H9 (cell line): ENCODE results near the gene CWC25. TPM values are rescaled to one million over a fixed set of nuclear protein-coding genes. Genes with fewer than 3 reads are reported as not detected.

Source experiments
- DNase-seq: peaks from one replicate; pipeline ENCODE4 v3.0.0-alpha.2; 2017
- H2AFZ ChIP-seq: one replicate; pipeline ENCODE4 v1.6.1; 2013; ENCODE audit warnings: mild to moderate bottlenecking, low read length, control low read depth, moderate library complexity
- H2AK5ac ChIP-seq: 2 replicates; pipeline ENCODE4 v1.6.1; 2013; ENCODE audit warnings: low read length, control low read depth, mixed read lengths; ENCODE audit not compliant: insufficient read length
- H2BK120ac ChIP-seq: one replicate; pipeline ENCODE4 v1.6.1; 2013; ENCODE audit warnings: low read depth, mild to moderate bottlenecking, low read length, control low read depth, inconsistent platforms; ENCODE audit not compliant: poor library complexity, severe bottlenecking
- H2BK12ac ChIP-seq: 2 replicates; pipeline ENCODE4 v1.6.1; 2013; ENCODE audit warnings: low read length, control low read depth, mixed read lengths, low read depth; ENCODE audit not compliant: insufficient read length
- H2BK15ac ChIP-seq: 2 replicates; pipeline ENCODE4 v1.6.1; 2013; ENCODE audit warnings: low read depth, low read length, control low read depth
- H2BK20ac ChIP-seq: one replicate; pipeline ENCODE4 v1.6.1; 2013; ENCODE audit warnings: low read depth, mild to moderate bottlenecking, low read length, control low read depth, inconsistent platforms; ENCODE audit not compliant: poor library complexity, severe bottlenecking
- H2BK5ac ChIP-seq: 2 replicates; pipeline ENCODE4 v1.6.1; 2013; ENCODE audit warnings: low read length, control low read depth, mixed read lengths; ENCODE audit not compliant: insufficient read length
- H3K14ac ChIP-seq: 2 replicates; pipeline ENCODE4 v1.6.1; 2013; ENCODE audit warnings: low read length, control low read depth; ENCODE audit not compliant: insufficient read depth
- H3K18ac ChIP-seq: 2 replicates; pipeline ENCODE4 v1.6.1; 2013; ENCODE audit warnings: low read depth, mild to moderate bottlenecking, mixed read lengths, low read length, control low read depth; ENCODE audit not compliant: insufficient read length
- H3K23ac ChIP-seq: 2 replicates; pipeline ENCODE4 v1.6.1; 2013; ENCODE audit warnings: low read length, control low read depth, mixed read lengths, low read depth; ENCODE audit not compliant: insufficient read length
- H3K23me2 ChIP-seq: 2 replicates; pipeline ENCODE4 v1.6.1; 2013; ENCODE audit warnings: low read depth, mild to moderate bottlenecking, mixed read lengths, low read length, control low read depth; ENCODE audit not compliant: insufficient read length, poor library complexity, severe bottlenecking
- H3K27ac ChIP-seq: 2 replicates; pipeline ENCODE4 v1.5.1; 2013; ENCODE audit warnings: low read length, control low read depth, mixed read lengths, low read depth; ENCODE audit not compliant: insufficient read length
- H3K27me3 ChIP-seq: 2 replicates; pipeline ENCODE4 v1.6.1; 2013; ENCODE audit warnings: low read length, control low read depth, inconsistent platforms; ENCODE audit not compliant: insufficient read depth
- H3K4ac ChIP-seq: 2 replicates; pipeline ENCODE4 v1.6.1; 2013; ENCODE audit warnings: low read depth, mild to moderate bottlenecking, control low read depth, inconsistent platforms, low read length, moderate library complexity
- H3K4me1 ChIP-seq: 2 replicates; pipeline ENCODE4 v1.6.1; 2013; ENCODE audit warnings: low read length, control low read depth, inconsistent platforms; ENCODE audit not compliant: insufficient read depth
- H3K4me2 ChIP-seq: 2 replicates; pipeline ENCODE4 v1.6.1; 2013; ENCODE audit warnings: low read length, control low read depth, mixed read lengths; ENCODE audit not compliant: insufficient read length, insufficient read depth
- H3K56ac ChIP-seq: 2 replicates; pipeline ENCODE4 v1.6.1; 2013; ENCODE audit warnings: low read depth, mild to moderate bottlenecking, mixed read lengths, low read length, control low read depth; ENCODE audit not compliant: insufficient read length
- H3K79me1 ChIP-seq: 2 replicates; pipeline ENCODE4 v1.6.1; 2013; ENCODE audit warnings: low read depth, mild to moderate bottlenecking, moderate library complexity, low read length, control low read depth, inconsistent platforms; ENCODE audit not compliant: insufficient read depth, poor library complexity, severe bottlenecking
- H3K79me2 ChIP-seq: 2 replicates; pipeline ENCODE4 v1.6.1; 2013; ENCODE audit warnings: low read length, control low read depth, inconsistent platforms; ENCODE audit not compliant: insufficient read depth
- H3K9ac ChIP-seq: 2 replicates; pipeline ENCODE4 v1.6.1; 2013; ENCODE audit warnings: low read length, control low read depth, mixed read lengths; ENCODE audit not compliant: insufficient read length; ENCODE audit errors: extremely low read depth
- H3K9me3 ChIP-seq: one replicate; pipeline ENCODE4 v1.6.1; 2013; ENCODE audit warnings: low read depth, low read length, inconsistent platforms; ENCODE audit not compliant: control insufficient read depth
- H3T11ph ChIP-seq: one replicate; pipeline ENCODE4 v1.6.1; 2013; ENCODE audit warnings: mild to moderate bottlenecking, low read length, control low read depth, inconsistent platforms
- H4K20me1 ChIP-seq: one replicate; pipeline ENCODE4 v1.6.1; 2013; ENCODE audit not compliant: control insufficient read depth, insufficient read length, insufficient read depth
- H4K5ac ChIP-seq: 2 replicates; pipeline ENCODE4 v1.6.1; 2013; ENCODE audit warnings: low read depth, mild to moderate bottlenecking, mixed read lengths, low read length, control low read depth; ENCODE audit not compliant: insufficient read length
- H4K8ac ChIP-seq: replicated peaks from 2 replicates; pipeline ENCODE4 v1.6.1; 2013; ENCODE audit warnings: low read length, control low read depth, mixed read lengths, low read depth; ENCODE audit not compliant: insufficient read length
- H4K91ac ChIP-seq: 2 replicates; pipeline ENCODE4 v1.6.1; 2013; ENCODE audit warnings: low read depth, mild to moderate bottlenecking, moderate library complexity, mixed read lengths, low read length, control low read depth; ENCODE audit not compliant: insufficient read length
- H3K27ac Mint-ChIP-seq, 3 experiments: 2 replicates in 2 of 3; 3 replicates in 1 of 3; pipeline ENCODE4 v1.8.0; 2020 to 2021; ENCODE audit warnings: mixed read lengths in 3 of 3, mild to moderate bottlenecking in 1 of 3, moderate library complexity in 1 of 3
- H3K27me3 Mint-ChIP-seq: 2 replicates; pipeline ENCODE4 v1.8.0; 2021; ENCODE audit warnings: low read depth, mild to moderate bottlenecking, moderate library complexity, mixed read lengths
- H3K36me3 Mint-ChIP-seq, 3 experiments: 2 replicates in 2 of 3; 3 replicates in 1 of 3; pipeline ENCODE4 v1.8.0; 2020 to 2021; ENCODE audit warnings: low read depth in 3 of 3, mixed read lengths in 3 of 3; ENCODE audit not compliant: insufficient read depth in 1 of 3
- H3K4me1 Mint-ChIP-seq, 2 experiments: 2 replicates each; pipeline ENCODE4 v1.8.0; 2020; ENCODE audit warnings: mixed read lengths in 2 of 2
- H3K4me3 Mint-ChIP-seq, 2 experiments: 2 replicates in 1 of 2; 3 replicates in 1 of 2; pipeline ENCODE4 v1.8.0; 2020 to 2021; ENCODE audit warnings: mild to moderate bottlenecking in 2 of 2, mixed read lengths in 2 of 2, moderate library complexity in 1 of 2
- H3K9me3 Mint-ChIP-seq, 2 experiments: 2 replicates in 1 of 2; 3 replicates in 1 of 2; pipeline ENCODE4 v1.8.0; 2020; ENCODE audit warnings: mild to moderate bottlenecking in 2 of 2, mixed read lengths in 2 of 2, moderate library complexity in 1 of 2
- CTCF ChIP-seq: fragments of 200-600 bp; sonication (generic); conservative IDR thresholded peaks from 3 replicates; pipeline ENCODE4 v1.8.0; 2021; ENCODE audit warnings: antibody characterized with exemption, mild to moderate bottlenecking
- WGBS: extraction: QIAGEN DNeasy Blood & Tissue Kit; methylation state at CpG from one replicate; pipeline ENCODE4 v1.1.7; 2013; ENCODE audit warnings: missing lambda C conversion rate, low lambda C conversion rate, mixed read lengths; ENCODE audit not compliant: insufficient read length; ENCODE audit errors: extremely low coverage; 5-methylcytosine and 5-hydroxymethylcytosine counted together
- total RNA-seq: library from RNA; stranded (reverse); gene quantifications from 2 replicates; pipeline ENCODE4 v1.2.1, GENCODE V29; 2021

CWC25 gene
- total RNA-seq, 1 experiment from 2014 or later, result 15.9 TPM

DNA sequence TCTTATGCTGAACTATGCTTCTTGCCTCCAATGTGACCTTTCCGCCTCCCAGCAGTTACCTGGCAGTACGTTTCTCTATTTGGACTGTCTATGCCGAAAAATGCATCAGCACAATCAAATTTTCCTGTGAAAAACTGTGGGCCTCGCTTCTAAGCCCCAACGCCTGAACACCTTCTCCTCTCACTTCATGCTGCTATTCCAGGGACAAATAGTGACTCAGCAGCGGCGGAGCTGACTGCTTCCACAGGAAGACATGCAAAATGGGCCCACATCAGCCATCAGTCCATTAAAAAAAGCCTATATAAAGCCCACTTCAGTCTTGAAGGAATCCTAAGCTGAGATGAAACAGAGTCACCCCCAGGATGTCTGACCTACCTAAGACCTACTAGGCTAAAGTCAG is 15.3 kb downstream of the CWC25 start:
- Histone ChIP-seq H3K18ac (no peak overlapping the region), H3K14ac (no peak overlapping the region), H3K56ac (no peak overlapping the region), H3K9ac (no peak overlapping the region), H3K23me2 (no peaks in the 10 kb centered on the region), H2BK120ac (no peak overlapping the region), H3K9me3 (no peaks in the 10 kb centered on the region), H3K4ac (no peak overlapping the region), H4K91ac (no peak overlapping the region), H3K27ac (no peak overlapping the region), H4K8ac (no peak overlapping the region), H2BK5ac (no peak overlapping the region), H3K23ac (no peak overlapping the region), H3T11ph (no peak overlapping the region), H2BK20ac (no peak overlapping the region), H2AK5ac (no peak overlapping the region), H4K5ac (no peak overlapping the region), H3K4me2 (no peak overlapping the region), H3K79me2 (no peaks in the 10 kb centered on the region), H4K20me1 (no peaks in the 10 kb centered on the region), H2AFZ (no peak overlapping the region), H3K27me3 (no peaks in the 10 kb centered on the region), H2BK12ac (no peak overlapping the region), H3K4me1 (no peaks in the 10 kb centered on the region), H2BK15ac (no peak overlapping the region), H3K79me1 (no peaks in the 10 kb centered on the region)
- WGBS, result no CpG with 5 or more reads among the region's 7 CpGs
- Mint-ChIP-seq H3K36me3 (peaks cover 26 to 62% (median 51%) of the 10 kb centered on the region in 3 experiments), H3K4me3 (no peak overlapping the region), H3K27me3 (no peaks in the 10 kb centered on the region), H3K4me1 (no peaks in the 10 kb centered on the region), H3K27ac (no peak overlapping the region), H3K9me3 (no peaks in the 10 kb centered on the region)
- TF ChIP-seq CTCF, result no peak
- no peak for DNase-seq
